ENCODE data around the gene CXCL13.

- TF ChIP-seq CTCF (conservative IDR thresholded peaks at IDR 0.05) (no peak), EZH2 (IDR thresholded peaks at IDR 0.05; ENCODE audit: low read depth) (no peak)
These were observed 7.6 kb downstream of the CXCL13 start for GRCh38 chr4:77613267-77613666.

All from PC-9 (cell line).